Transverse colon (tissue), 3 donors: ENCODE measurements around the gene PROCA1.

Source experiments
- CTCF ChIP-seq, 5 experiments: fragments of 200-600 bp in 3 of 5; fragments of 450-650 bp in 2 of 5; sonication (generic) in 3 of 5; IDR thresholded peaks; 1 replicate in 2 of 5; 2 replicates in 3 of 5; pipeline ENCODE4 v1.5.1; 2016 to 2017; ENCODE audit warnings: antibody characterized with exemption in 5 of 5, inconsistent platforms in 3 of 5, mild to moderate bottlenecking in 2 of 5, moderate library complexity in 1 of 5
- EP300 ChIP-seq: sonication (generic); formaldehyde crosslinking; IDR thresholded peaks from one replicate; pipeline ENCODE4 v1.6.1; 2017; ENCODE audit warnings: antibody characterized with exemption, low read depth

DNA sequence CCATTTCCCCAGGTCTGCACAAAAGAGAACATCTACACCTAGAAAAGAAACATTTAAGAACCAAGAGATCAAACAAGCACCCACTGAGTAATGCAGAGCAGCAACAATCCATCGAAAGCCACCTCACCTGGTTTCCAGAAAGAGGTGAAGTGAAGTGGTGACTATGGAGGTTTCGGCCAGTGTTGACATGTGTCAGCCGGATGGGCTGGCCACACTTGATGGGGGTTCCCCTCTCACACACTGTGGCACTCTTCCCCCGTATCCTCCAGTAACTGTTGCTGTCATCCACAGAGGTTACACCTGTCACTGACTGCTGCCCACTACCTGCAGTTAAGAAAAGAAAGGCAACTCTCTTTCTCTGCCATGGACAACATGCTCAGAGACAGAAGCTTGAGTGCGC, 56.5 kb downstream of the PROCA1 start:
- TF ChIP-seq EP300 = no peak
- no peak for TF ChIP-seq CTCF (IDR thresholded peaks at IDR 0.05)
